ENCODE results near the gene PPFIBP2.

GRCh38 chr11:7597620-7598019, 83.8 kb downstream of the PPFIBP2 start:
- no peak for TF ChIP-seq CTCF (IDR thresholded peaks at IDR 0.05)
- TF ChIP-seq EP300 (IDR thresholded peaks at IDR 0.05), result no peak
- peak in 2 of 3 donors; percentile 36 to 60 for TF ChIP-seq POLR2AphosphoS5 (IDR thresholded peaks at IDR 0.05)
- TF ChIP-seq POLR2A (IDR thresholded peaks at IDR 0.05), result no peak
